Spleen (tissue), 11 donors: ENCODE results near the gene NLRP6. TPM values are rescaled to one million over a fixed set of nuclear protein-coding genes. Genes with fewer than 3 reads are reported as not detected.
"Not testable (repeated sequence)": the region's sequence is repeated elsewhere in the genome, so short reads cannot be mapped to it uniquely, and the experiment has no call there.

Experiments used
- DNase-seq: peaks from one replicate; pipeline ENCODE4 v3.0.0-alpha.2; 2020
- H3K27ac ChIP-seq, 8 donors: fragments of 200-600 bp; sonication (generic) in 7 of 8; 1 replicate in 4 of 8; 2 replicates in 4 of 8; pipeline versions ENCODE4 v1.5.0 to v1.8.0; 2016 to 2021; ENCODE audit warnings: inconsistent platforms in 4 of 8, mild to moderate bottlenecking in 4 of 8, moderate library complexity in 1 of 8
- H3K27me3 ChIP-seq, 7 donors: fragments of 200-600 bp; sonication (generic) in 6 of 7; replicated peaks in 1 of 7; 1 replicate in 4 of 7; 2 replicates in 3 of 7; pipeline versions ENCODE4 v1.5.0 to v1.8.0; 2016 to 2021; ENCODE audit warnings: inconsistent platforms in 3 of 7, mild to moderate bottlenecking in 1 of 7
- H3K36me3 ChIP-seq, 6 donors: fragments of 200-600 bp; sonication (generic) in 5 of 6; 1 replicate in 4 of 6; 2 replicates in 2 of 6; pipeline versions ENCODE4 v1.5.0 to v1.8.0; 2016 to 2021; ENCODE audit warnings: inconsistent platforms in 2 of 6
- H3K4me1 ChIP-seq, 6 donors: fragments of 200-600 bp; sonication (generic) in 5 of 6; 1 replicate in 3 of 6; 2 replicates in 3 of 6; pipeline versions ENCODE4 v1.5.0 to v1.8.0; 2016 to 2021; ENCODE audit warnings: inconsistent platforms in 3 of 6
- H3K4me3 ChIP-seq, 8 donors: fragments of 200-600 bp; sonication (generic) in 7 of 8; 1 replicate in 4 of 8; 2 replicates in 4 of 8; pipeline versions ENCODE4 v1.5.0 to v1.8.0; 2016 to 2021; ENCODE audit warnings: inconsistent platforms in 4 of 8, mild to moderate bottlenecking in 4 of 8, moderate library complexity in 2 of 8
- H3K9me3 ChIP-seq, 8 donors: fragments of 200-600 bp; sonication (generic) in 7 of 8; 1 replicate in 4 of 8; 2 replicates in 4 of 8; pipeline versions ENCODE4 v1.5.0 to v1.8.0; 2016 to 2021; ENCODE audit warnings: inconsistent platforms in 4 of 8
- CTCF ChIP-seq, 11 experiments: fragments of 200-600 bp in 7 of 11; fragments of 450-650 bp in 4 of 11; sonication (generic) in 4 of 11; IDR thresholded peaks in 8 of 11; conservative IDR thresholded peaks in 3 of 11; 1 replicate in 7 of 11; 2 replicates in 4 of 11; pipeline versions ENCODE4 v1.4.0 to v1.8.0; 2016 to 2021; ENCODE audit warnings: antibody characterized with exemption in 11 of 11, inconsistent platforms in 4 of 11, mild to moderate bottlenecking in 1 of 11
- POLR2A ChIP-seq, 3 donors: fragments of 450-650 bp; IDR thresholded peaks; one replicate each; pipeline ENCODE4 v1.5.1; 2017; ENCODE audit warnings: antibody characterized with exemption in 3 of 3, mild to moderate bottlenecking in 1 of 3
- POLR2AphosphoS5 ChIP-seq, 3 donors: sonication (generic); formaldehyde crosslinking; IDR thresholded peaks; one replicate each; pipeline ENCODE4 v1.5.1; 2017; ENCODE audit warnings: antibody characterized with exemption in 3 of 3
- WGBS, 5 donors: extraction: QIAGEN DNeasy Blood & Tissue Kit in 3 of 5; methylation state at CpG; one replicate each; pipeline versions ENCODE4 v1.1.5 to v1.1.7; 2013 to 2018; 5-methylcytosine and 5-hydroxymethylcytosine counted together
- intact Hi-C: fragments of 100-400 bp; cut with DNase I; formaldehyde crosslinking; loops from one replicate; pipeline ENCODE4 v1.15.0; 2023; ENCODE audit warnings: low total_unique reads
- polyA plus RNA-seq, 3 donors: library from polyadenylated mRNA; stranded (reverse); fragments of 200-250 nt; gene quantifications; one replicate each; pipeline ENCODE4 v1.2.1, GENCODE V29; 2013
- total RNA-seq, 7 donors: library from RNA; depleted of rRNA in 3 of 7; stranded (reverse); fragments of >200 nt in 3 of 7; fragmentation: NEBNext Ultra II Directional in 4 of 7; extraction: Animal tissue kit (Norgen Biotek cat#: 25700) in 4 of 7; gene quantifications; one replicate each; pipeline versions ENCODE4 v1.1.0 to v1.2.1, GENCODE V29; 2016 to 2021
- donor health status: healthy with polysubstance abuse.
- donor health status: DM: no; HTN: no; CAD: no; lungs with moderate emphysema.
- donor health status: DM: no; HTN: no; CAD: no.
- donor health status: Bipolar disorder and iron deficiency.
- donor health status: healthy.
- donor health status: DM: no; HTN: no; CAD: no.
- donor health status: DM: yes; HTN: yes; CAD: no.

Gene NLRP6
- total and polyA plus RNA-seq, 10 donors = 0.15 to 30.9 (median 5.8) TPM

DNA sequence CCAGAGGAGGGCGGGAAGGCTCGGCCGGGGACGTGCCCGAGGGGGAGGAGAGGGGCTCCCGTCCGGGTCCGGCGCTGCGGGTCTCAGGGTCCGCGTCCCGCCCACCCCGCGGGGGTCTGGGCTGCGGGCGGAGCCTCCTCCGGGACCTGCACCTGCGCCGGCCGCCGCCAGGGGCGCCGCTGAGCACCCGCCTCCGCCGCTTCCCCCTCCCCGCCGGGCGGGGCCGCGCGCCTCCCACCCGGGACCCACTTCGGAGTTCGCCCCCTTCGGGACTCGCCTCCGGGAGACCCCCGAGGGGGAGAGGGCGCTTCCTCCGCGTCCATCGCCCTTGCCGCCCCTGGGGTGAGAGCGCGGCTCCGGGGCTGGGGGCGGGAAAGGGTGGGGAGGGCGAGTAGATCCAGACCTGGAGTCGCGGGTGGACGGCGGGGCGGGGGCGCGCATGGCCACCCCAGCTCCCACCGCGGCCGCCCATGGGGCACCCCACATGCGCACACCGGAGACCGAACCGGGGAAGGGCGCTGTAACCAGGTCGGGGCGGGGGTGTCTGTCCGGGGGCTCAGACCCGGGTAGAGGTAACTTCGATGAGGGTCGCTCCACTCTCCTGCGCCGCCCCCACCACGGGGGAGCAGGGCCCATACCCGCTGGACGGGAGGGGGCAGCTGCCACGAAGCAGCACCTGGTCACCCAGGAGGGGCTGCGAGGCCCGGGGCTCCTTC lies 40.4 kb downstream of the NLRP6 start:
- Histone ChIP-seq H3K36me3 (peaks cover 0 to 22% (median 8%) of the 10 kb centered on the region in 6 donors), H3K4me1 (peaks cover 8 to 73% (median 43%) of the 10 kb centered on the region in 6 donors), H3K27ac (peak overlapping the region; percentile 66 to 98 (median 93)), H3K4me3 (peak overlapping the region; percentile 50 to 89 (median 74))
- peak in 1 of 11 experiments; percentile 13 for TF ChIP-seq CTCF (IDR thresholded peaks at IDR 0.05 in 8 of 11, conservative IDR thresholded peaks at IDR 0.05 in 3 of 11)
- H3K27me3 ChIP-seq, intact Hi-C loops, H3K9me3 ChIP-seq: not testable (repeated sequence)
- DNase-seq = peak; percentile 83
- 0 to 2% (median 1%) methylated on average over 10 to 16 of the region's 79 CpGs for whole genome bisulfite sequencing, 5 donors

GRCh38 chr11:319121-319887 lies 41.1 kb downstream of the NLRP6 start:
- H3K27me3 ChIP-seq, intact Hi-C loops, H3K9me3 ChIP-seq: not testable (repeated sequence)
- Histone ChIP-seq H3K36me3 (peaks cover 0 to 22% (median 8%) of the 10 kb centered on the region in 6 donors), H3K27ac (peak overlapping the region; percentile 66 to 96 (median 91)), H3K4me1 (peaks cover 5 to 73% (median 41%) of the 10 kb centered on the region in 6 donors), H3K4me3 (peak overlapping the region; percentile 50 to 82 (median 66))
- TF ChIP-seq CTCF (IDR thresholded peaks at IDR 0.05 in 8 of 11, conservative IDR thresholded peaks at IDR 0.05 in 3 of 11) = peak in 1 of 11 experiments; percentile 12
- TF ChIP-seq POLR2AphosphoS5 (IDR thresholded peaks at IDR 0.05) = peak; percentile 38 to 78 (median 64)
- peak; percentile 87 for DNase-seq
- 25 to 40% (median 29%) methylated on average over 14 to 20 of the region's 29 CpGs for WGBS, 5 donors

- Histone ChIP-seq H3K27ac (peak overlapping the region; percentile 62 to 96 (median 91)), H3K4me3 (peak overlapping the region; percentile 50 to 82 (median 66)), H3K4me1 (peaks cover 5 to 73% (median 44%) of the 10 kb centered on the region in 6 donors), H3K36me3 (peaks cover 0 to 21% (median 7%) of the 10 kb centered on the region in 6 donors)
- WGBS, 5 donors = 15 to 22% (median 19%) methylated on average over 6 to 10 of the region's 10 CpGs; no CpG with 5 or more reads in 1 of the 5 donors
- H3K9me3 ChIP-seq, H3K27me3 ChIP-seq, intact Hi-C loops: not testable (repeated sequence)
- DNase-seq = peak; percentile 61
Measured at GRCh38 chr11:319888-320273, 41.7 kb downstream of the NLRP6 start.

DNA sequence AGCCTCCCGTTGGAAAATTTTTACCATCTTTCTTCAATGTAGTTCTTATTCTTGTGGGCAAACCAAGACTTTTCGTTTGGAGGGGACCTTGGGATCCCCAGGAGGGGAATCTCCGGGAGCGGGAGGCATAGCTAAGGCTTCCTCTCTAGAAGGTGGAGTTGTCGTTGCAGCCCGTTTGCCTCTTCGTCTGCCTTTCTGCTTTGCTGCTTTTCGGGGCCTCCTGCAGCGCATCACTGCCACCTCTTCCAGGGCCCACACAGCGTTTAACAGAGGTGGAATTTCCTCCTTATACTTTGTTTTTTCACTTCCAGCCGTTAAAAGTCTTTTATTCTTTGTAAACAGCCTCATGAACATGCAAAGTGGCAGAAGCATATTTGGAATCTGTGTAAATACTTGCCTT lies 45.9 kb downstream of the NLRP6 start:
- DNase-seq = peak; percentile 53
- Histone ChIP-seq H3K4me3 (no peak overlapping the region), H3K9me3 (no peaks in the 10 kb centered on the region), H3K4me1 (peaks cover 29 to 85% (median 59%) of the 10 kb centered on the region in 6 donors), H3K36me3 (no peaks in the 10 kb centered on the region), H3K27me3 (no peaks in the 10 kb centered on the region), H3K27ac (peak overlapping the region; percentile 13 to 99 (median 97))
- WGBS, 5 donors = 64 to 77% (median 70%) methylated on average over 11 of the region's 11 CpGs
- intact Hi-C loops = no loop called here
- no peak for TF ChIP-seq POLR2AphosphoS5 (IDR thresholded peaks at IDR 0.05)
- TF ChIP-seq POLR2A (IDR thresholded peaks at IDR 0.05) = no peak
- no peak for TF ChIP-seq CTCF (IDR thresholded peaks at IDR 0.05 in 8 of 11, conservative IDR thresholded peaks at IDR 0.05 in 3 of 11)

DNA sequence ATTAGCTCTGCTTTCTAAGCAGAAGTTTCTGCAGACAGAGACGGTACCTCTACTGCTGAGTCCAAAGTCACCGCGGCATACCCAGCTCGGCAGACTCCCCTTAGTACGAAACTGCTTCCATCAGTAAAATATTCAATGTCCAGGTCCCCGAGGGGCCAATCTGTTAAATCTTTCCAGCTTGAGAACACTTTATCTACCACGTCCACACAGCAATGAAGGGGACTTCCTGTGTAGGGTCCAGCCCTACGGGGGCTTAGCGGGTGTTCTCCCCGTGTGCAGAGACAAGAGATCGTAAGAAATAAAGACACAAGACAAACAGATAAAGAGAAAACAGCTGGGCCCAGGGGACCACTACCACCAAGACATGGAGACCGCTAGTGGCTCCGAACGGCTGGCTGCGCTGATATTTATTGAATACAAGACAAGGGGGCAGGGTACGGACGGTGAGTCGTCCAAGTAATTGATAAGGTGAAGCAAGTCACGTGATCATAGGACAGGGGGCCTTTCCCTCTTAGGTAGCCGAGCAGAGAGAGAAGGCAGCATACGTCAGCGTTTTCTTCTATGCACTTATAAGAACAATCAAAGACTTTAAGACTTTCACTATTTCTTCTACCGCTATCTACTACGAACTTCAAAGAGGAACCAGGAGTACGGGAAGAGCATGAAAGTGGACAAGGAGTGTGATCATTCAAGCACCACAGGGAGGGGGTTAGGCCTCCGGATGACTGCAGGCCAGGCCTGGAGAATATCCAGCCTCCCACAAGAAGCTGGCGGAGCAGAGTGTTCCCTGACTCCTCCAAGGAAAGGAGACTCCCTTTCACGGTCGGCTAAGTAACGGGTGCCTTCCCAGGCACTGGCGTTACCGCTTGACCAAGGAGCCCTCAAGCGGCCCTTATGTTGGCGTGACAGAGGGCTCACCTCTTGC lies 46.6 kb downstream of the NLRP6 start:
- 65 to 75% (median 71%) methylated on average over 26 to 28 of the region's 34 CpGs for WGBS, 5 donors
- DNase-seq = peak; percentile 69
- H3K9me3 ChIP-seq, H3K4me3 ChIP-seq, H3K27me3 ChIP-seq, intact Hi-C loops, H3K36me3 ChIP-seq: not testable (repeated sequence)
- Histone ChIP-seq H3K4me1 (peaks cover 32 to 86% (median 63%) of the 10 kb centered on the region in 6 donors), H3K27ac (peak overlapping the region; percentile 48 to 99 (median 97))
